Measurements from ENCODE around the gene GZMM.
A peak's percentile ranks its signal among the peaks of the same experiment; 100 is the strongest.

The GZMM gene

GRCh38 chr19:543910-544608, at the start of gene GZMM:
Gene GZMM (plus strand): TSS chr19:544053. CDS start chr19:544072, 19 bp downstream.
- no peak for DNase-seq

GRCh38 chr19:494171-495080, 49.4 kb upstream of the GZMM start:
- no peak for DNase-seq

- DNase-seq: no peak
These were observed 48.8 kb upstream of the GZMM start for GRCh38 chr19:495081-495401.

- DNase-seq: no peak
These were observed 48.3 kb upstream of the GZMM start for GRCh38 chr19:495402-496111.

GRCh38 chr19:496112-496665, 47.7 kb upstream of the GZMM start, which contains the start of gene MADCAM1:
Gene MADCAM1 (plus strand): TSS chr19:496486. CDS start chr19:496500, 14 bp downstream.
- DNase-seq: no peak

GRCh38 chr19:496986-497385, 46.9 kb upstream of the GZMM start:
- no peak for DNase-seq

- DNase-seq: no peak
These were observed 46.4 kb upstream of the GZMM start for GRCh38 chr19:497491-497868.

- DNase-seq: no peak
These were observed 45.9 kb upstream of the GZMM start for GRCh38 chr19:497869-498510.

- DNase-seq: no peak
These were observed 45.4 kb upstream of the GZMM start for GRCh38 chr19:498511-498891.

GRCh38 chr19:498977-499623, 44.8 kb upstream of the GZMM start:
- no peak for DNase-seq

- DNase-seq: no peak
These were observed 42.2 kb upstream of the GZMM start for GRCh38 chr19:501646-502045.

GRCh38 chr19:504616-505015, 39.2 kb upstream of the GZMM start:
- no peak for DNase-seq

GRCh38 chr19:506404-507285, 37.2 kb upstream of the GZMM start:
- peak; percentile 96 for DNase-seq

- DNase-seq: peak; percentile 42
These were observed 36.3 kb upstream of the GZMM start, which contains the start of gene TPGS1 for GRCh38 chr19:507286-508203. Gene TPGS1 (plus strand): TSS chr19:507497. CDS start chr19:507507, 10 bp downstream.

- DNase-seq: no peak
These were observed 35.4 kb upstream of the GZMM start for GRCh38 chr19:508204-509150.

- DNase-seq: peak; percentile 64
These were observed 33.2 kb upstream of the GZMM start for GRCh38 chr19:510606-511100.

- DNase-seq: peak; percentile 87
These were observed 32.6 kb upstream of the GZMM start for GRCh38 chr19:511101-511851.

All from NCI-H2227 treated with DMSO at 0.1 percent for 48 hours (cell line).